ENCODE measurements around the gene NLGN4Y. TPM values are rescaled to one million over a fixed set of nuclear protein-coding genes. Genes with fewer than 3 reads are reported as not detected.

Gene NLGN4Y
- total and polyA plus RNA-seq, 2 experiments from 2014 or later = 10.9 to 73.6 TPM

- no peak overlapping the region for H3K4me3 ChIP-seq
- no peaks in the 10 kb centered on the region for H3K79me2 ChIP-seq (replicated peaks; ENCODE audit: insufficient read depth)
- no peaks in the 10 kb centered on the region for H4K20me1 ChIP-seq (replicated peaks; ENCODE audit: insufficient read depth)
- Mint-ChIP-seq H3K27ac (peak overlapping the region; percentile 31; the same call in 1 of the 2 replicates), H3K36me3 (ENCODE audit: low read depth) (no peaks in the 10 kb centered on the region), H3K27me3 (ENCODE audit: insufficient read depth, low read depth, poor library complexity) (no peaks in the 10 kb centered on the region), H3K4me3 (no peak overlapping the region), H3K9me3 (peaks cover 4% of the 10 kb centered on the region; the same call in 2 of the 3 replicates), H3K4me1 (peaks cover 2% of the 10 kb centered on the region; the same call in 1 of the 3 replicates)
- H3K27me3 ChIP-seq (ENCODE audit: insufficient read depth) = no peaks in the 10 kb centered on the region
- no peak overlapping the region for H2AFZ ChIP-seq
- H3K9me2 ChIP-seq (ENCODE audit: insufficient read depth) = no peaks in the 10 kb centered on the region
- no peaks in the 10 kb centered on the region for H3K36me3 ChIP-seq (ENCODE audit: insufficient read depth)
- H3K27ac ChIP-seq (ENCODE audit: low read depth) = no peak overlapping the region
- no peak for TF ChIP-seq CTCF (conservative IDR thresholded peaks at IDR 0.05; ENCODE audit: low read depth in 2 of 2)
- TF ChIP-seq STAT1 (IDR thresholded peaks at IDR 0.05; ENCODE audit: unreplicated experiment) = no peak
- no peak for TF ChIP-seq ZNF331 (CRISPR knock-in tag; IDR thresholded peaks at IDR 0.05; ENCODE audit: low read depth)
- no peak for TF ChIP-seq JUNB (IDR thresholded peaks at IDR 0.05; ENCODE audit: unreplicated experiment)
- TF ChIP-seq ZNF114 (CRISPR knock-in tag; IDR thresholded peaks at IDR 0.05) = no peak
- no peak for TF ChIP-seq EZH2phosphoT487 (IDR thresholded peaks at IDR 0.05; ENCODE audit: unreplicated experiment)
- TF ChIP-seq CREB1 (CRISPR knock-in tag; IDR thresholded peaks at IDR 0.05; ENCODE audit: low read depth) = no peak
- no peak for TF ChIP-seq ETS1 (IDR thresholded peaks at IDR 0.05)
- TF ChIP-seq EZH2 (IDR thresholded peaks at IDR 0.05; ENCODE audit: low read depth, unreplicated experiment) = no peak
- no peak for TF ChIP-seq REST (IDR thresholded peaks at IDR 0.05; ENCODE audit: unreplicated experiment)
- TF ChIP-seq NANOG (IDR thresholded peaks at IDR 0.05; ENCODE audit: borderline replicate concordance) = no peak
- TF ChIP-seq ZNF462 (CRISPR knock-in tag; IDR thresholded peaks at IDR 0.05) = no peak
- TF ChIP-seq POLR2AphosphoS5 (IDR thresholded peaks at IDR 0.05; ENCODE audit: low read depth) = no peak
- DNase-seq (ENCODE audit: low spot score) = no peak
- no peak overlapping the region for H3K4me2 ChIP-seq
- no peaks in the 10 kb centered on the region for H3K4me1 ChIP-seq (ENCODE audit: insufficient read depth)
- ATAC-seq = no peak
- no peaks in the 10 kb centered on the region for H3F3A ChIP-seq (replicated peaks; ENCODE audit: low read depth)
These were observed 26.3 kb upstream of the NLGN4Y start for GRCh38 chrY:14498071-14498470.
